HEK293 (cell line): ENCODE results near the gene FXR1.

ENCODE experiments used
- HOXA7 ChIP-seq: sonication (generic); formaldehyde crosslinking; IDR thresholded peaks from 2 replicates; pipeline ENCODE4 v1.8.1; 2022; ENCODE audit warnings: missing genetic modification reagents, borderline replicate concordance
- KLF1 ChIP-seq: fragments of 450-650 bp; formaldehyde crosslinking; IDR thresholded peaks from 2 replicates; pipeline ENCODE4 v1.5.1; 2016; ENCODE audit warnings: missing biosample characterization, missing genetic modification characterization
- ZBTB17 ChIP-seq: fragments of 450-650 bp; formaldehyde crosslinking; IDR thresholded peaks from 2 replicates; pipeline ENCODE4 v1.5.1; 2016; ENCODE audit warnings: missing biosample characterization, missing genetic modification characterization
- ZBTB21 ChIP-seq: fragments of 450-650 bp; formaldehyde crosslinking; IDR thresholded peaks from 2 replicates; pipeline ENCODE4 v1.5.1; 2017; ENCODE audit warnings: missing biosample characterization, missing genetic modification characterization
- ZFHX2 ChIP-seq: fragments of 450-650 bp; formaldehyde crosslinking; conservative IDR thresholded peaks from 2 replicates; pipeline ENCODE4 v1.5.1; 2016; ENCODE audit warnings: missing biosample characterization, missing genetic modification characterization
- ZNF16 ChIP-seq: fragments of 450-650 bp; formaldehyde crosslinking; IDR thresholded peaks from 2 replicates; pipeline ENCODE4 v1.5.1; 2016; ENCODE audit warnings: low read depth, missing biosample characterization, missing genetic modification characterization
- ZNF2 ChIP-seq: fragments of 450-650 bp; formaldehyde crosslinking; IDR thresholded peaks from 2 replicates; pipeline ENCODE4 v1.5.1; 2016; ENCODE audit warnings: missing biosample characterization, missing genetic modification characterization
- ZNF221 ChIP-seq: fragments of 450-650 bp; formaldehyde crosslinking; IDR thresholded peaks from 2 replicates; pipeline ENCODE4 v1.5.1; 2017; ENCODE audit warnings: missing biosample characterization, missing genetic modification characterization, borderline replicate concordance
- ZNF266 ChIP-seq: fragments of 450-650 bp; formaldehyde crosslinking; IDR thresholded peaks from 2 replicates; pipeline ENCODE4 v1.5.1; 2016; ENCODE audit warnings: missing biosample characterization, missing genetic modification characterization, low read depth
- ZNF302 ChIP-seq: fragments of 450-650 bp; formaldehyde crosslinking; IDR thresholded peaks from 2 replicates; pipeline ENCODE4 v1.5.1; 2016; ENCODE audit warnings: missing biosample characterization, missing genetic modification characterization, low read depth
- ZNF324 ChIP-seq: fragments of 450-650 bp; formaldehyde crosslinking; IDR thresholded peaks from 2 replicates; pipeline ENCODE4 v1.5.1; 2016; ENCODE audit warnings: missing biosample characterization, missing genetic modification characterization
- ZNF394 ChIP-seq: fragments of 450-650 bp; formaldehyde crosslinking; IDR thresholded peaks from 2 replicates; pipeline ENCODE4 v1.5.1; 2016; ENCODE audit warnings: missing biosample characterization, missing genetic modification characterization, mild to moderate bottlenecking, moderate library complexity, borderline replicate concordance
- ZNF426 ChIP-seq: fragments of 450-650 bp; formaldehyde crosslinking; IDR thresholded peaks from 2 replicates; pipeline ENCODE4 v1.5.1; 2017; ENCODE audit warnings: missing biosample characterization, missing genetic modification characterization, mild to moderate bottlenecking, inconsistent platforms, moderate library complexity
- ZNF433 ChIP-seq: fragments of 450-650 bp; formaldehyde crosslinking; IDR thresholded peaks from 2 replicates; pipeline ENCODE4 v1.5.1; 2016; ENCODE audit warnings: missing biosample characterization, missing genetic modification characterization, low read depth
- ZNF510 ChIP-seq: fragments of 450-650 bp; formaldehyde crosslinking; IDR thresholded peaks from 2 replicates; pipeline ENCODE4 v1.5.1; 2018; ENCODE audit warnings: mild to moderate bottlenecking, missing genetic modification characterization, missing biosample characterization; ENCODE audit not compliant: insufficient replicate concordance
- ZNF530 ChIP-seq: fragments of 450-650 bp; formaldehyde crosslinking; IDR thresholded peaks from 2 replicates; pipeline ENCODE4 v1.5.1; 2016; ENCODE audit warnings: low read depth, missing biosample characterization, missing genetic modification characterization
- ZNF548 ChIP-seq: fragments of 450-650 bp; formaldehyde crosslinking; IDR thresholded peaks from 2 replicates; pipeline ENCODE4 v1.5.1; 2016; ENCODE audit warnings: missing biosample characterization, missing genetic modification characterization
- ZNF549 ChIP-seq: fragments of 450-650 bp; IDR thresholded peaks from 2 replicates; pipeline ENCODE4 v1.5.1; 2018; ENCODE audit warnings: missing biosample characterization, missing genetic modification characterization, mild to moderate bottlenecking, inconsistent platforms, moderate library complexity
- ZNF664 ChIP-seq: fragments of 450-650 bp; formaldehyde crosslinking; IDR thresholded peaks from 2 replicates; pipeline ENCODE4 v1.5.1; 2016; ENCODE audit warnings: missing biosample characterization, missing genetic modification characterization
- ZNF776 ChIP-seq: fragments of 450-650 bp; formaldehyde crosslinking; IDR thresholded peaks from 2 replicates; pipeline ENCODE4 v1.5.0; 2017; ENCODE audit warnings: missing biosample characterization, missing genetic modification characterization, borderline replicate concordance
- ZNF785 ChIP-seq: fragments of 450-650 bp; formaldehyde crosslinking; IDR thresholded peaks from 2 replicates; pipeline ENCODE4 v1.5.1; 2016; ENCODE audit warnings: missing biosample characterization, missing genetic modification characterization
- ZNF843 ChIP-seq: fragments of 450-650 bp; formaldehyde crosslinking; IDR thresholded peaks from 2 replicates; pipeline ENCODE4 v1.5.1; 2016; ENCODE audit warnings: missing biosample characterization, missing genetic modification characterization
- ZSCAN16 ChIP-seq: fragments of 450-650 bp; formaldehyde crosslinking; IDR thresholded peaks from 2 replicates; pipeline ENCODE4 v1.5.1; 2016; ENCODE audit warnings: missing biosample characterization, missing genetic modification characterization
- TF ChIP-seq, protein P1 (sequence below): fragments of 450-650 bp; formaldehyde crosslinking; IDR thresholded peaks from 2 replicates; pipeline ENCODE4 v1.5.1; 2016; ENCODE audit warnings: missing biosample characterization, missing genetic modification characterization
- TF ChIP-seq, protein P2 (sequence below): fragments of 450-650 bp; formaldehyde crosslinking; IDR thresholded peaks from 2 replicates; pipeline ENCODE4 v1.5.1; 2016; ENCODE audit warnings: missing biosample characterization, missing genetic modification characterization
- TF ChIP-seq, protein P3 (sequence below): fragments of 450-650 bp; formaldehyde crosslinking; IDR thresholded peaks from 2 replicates; pipeline ENCODE4 v1.5.1; 2016; ENCODE audit warnings: missing biosample characterization, missing genetic modification characterization
- TF ChIP-seq, protein P4 (sequence below): fragments of 450-650 bp; formaldehyde crosslinking; IDR thresholded peaks from 2 replicates; pipeline ENCODE4 v1.5.1; 2016; ENCODE audit warnings: missing biosample characterization, missing genetic modification characterization
- TF ChIP-seq, protein P5 (sequence below): fragments of 450-650 bp; formaldehyde crosslinking; IDR thresholded peaks from 2 replicates; pipeline ENCODE4 v1.5.1; 2016; ENCODE audit warnings: missing biosample characterization, missing genetic modification characterization

The FXR1 gene

DNA sequence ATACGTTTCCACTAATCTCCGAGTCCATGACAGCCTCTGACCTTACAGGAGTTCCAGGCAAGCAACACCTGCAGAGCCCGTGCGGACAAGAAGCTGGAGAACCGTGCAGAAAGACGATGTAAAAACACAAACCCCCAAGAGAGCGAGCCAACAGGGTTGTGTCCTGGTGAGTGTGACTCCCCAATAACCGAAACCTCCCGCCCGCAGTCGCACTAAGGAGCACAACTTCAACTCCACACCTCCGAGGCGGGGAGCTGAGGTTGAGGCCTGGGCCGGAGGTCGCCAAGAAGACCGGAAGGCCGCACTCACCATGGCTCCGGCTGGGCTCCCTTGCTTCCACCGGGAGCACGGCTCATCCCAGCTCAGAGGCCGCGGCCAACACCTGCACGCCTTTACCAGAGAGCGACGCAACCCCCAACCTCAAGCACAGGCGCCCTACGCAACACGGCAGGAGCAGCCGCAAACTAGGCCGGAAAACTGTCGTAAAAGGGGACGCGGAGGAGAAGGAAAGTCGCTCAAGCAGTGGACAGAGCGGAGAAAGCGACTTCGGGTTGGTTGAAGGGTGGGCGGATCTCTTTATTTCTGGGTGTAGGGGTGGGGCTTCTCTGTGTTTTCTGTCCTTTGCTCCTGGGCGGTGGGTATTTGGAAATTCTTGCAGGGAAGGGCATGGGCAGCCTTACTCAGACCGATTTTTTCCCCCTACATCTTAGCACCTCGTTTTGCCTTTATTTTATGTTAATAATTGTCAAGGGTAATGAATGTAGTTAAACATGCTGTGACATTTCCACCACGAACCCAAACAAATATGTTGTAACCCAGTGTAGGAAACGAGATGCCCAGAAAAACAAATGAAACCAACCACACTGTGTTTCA lies 77.1 kb downstream of the FXR1 start, which contains the start of gene DNAJC19 (continued):
- TF ChIP-seq ZNF394 (tag by site-specific recombination): no peak
- peak; percentile 61; the same call in 1 of the 2 replicates for TF ChIP-seq ZNF2 (tag by site-specific recombination)
- peak; percentile 74 for TF ChIP-seq ZBTB17
- TF ChIP-seq ZNF16: no peak
- TF ChIP-seq ZNF548 (tag by site-specific recombination): no peak
- no peak for TF ChIP-seq ZNF530 (tag by site-specific recombination)
- no peak for TF ChIP-seq ZNF426
- TF ChIP-seq ZNF266 (tag by site-specific recombination): no peak
- TF ChIP-seq, protein P1, sequence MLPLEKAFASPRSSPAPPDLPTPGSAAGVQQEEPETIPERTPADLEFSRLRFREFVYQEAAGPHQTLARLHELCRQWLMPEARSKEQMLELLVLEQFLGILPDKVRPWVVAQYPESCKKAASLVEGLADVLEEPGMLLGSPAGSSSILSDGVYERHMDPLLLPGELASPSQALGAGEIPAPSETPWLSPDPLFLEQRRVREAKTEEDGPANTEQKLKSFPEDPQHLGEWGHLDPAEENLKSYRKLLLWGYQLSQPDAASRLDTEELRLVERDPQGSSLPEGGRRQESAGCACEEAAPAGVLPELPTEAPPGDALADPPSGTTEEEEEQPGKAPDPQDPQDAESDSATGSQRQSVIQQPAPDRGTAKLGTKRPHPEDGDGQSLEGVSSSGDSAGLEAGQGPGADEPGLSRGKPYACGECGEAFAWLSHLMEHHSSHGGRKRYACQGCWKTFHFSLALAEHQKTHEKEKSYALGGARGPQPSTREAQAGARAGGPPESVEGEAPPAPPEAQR (tag by site-specific recombination): no peak
- TF ChIP-seq ZNF664 (tag by site-specific recombination): no peak
- TF ChIP-seq, protein P2, sequence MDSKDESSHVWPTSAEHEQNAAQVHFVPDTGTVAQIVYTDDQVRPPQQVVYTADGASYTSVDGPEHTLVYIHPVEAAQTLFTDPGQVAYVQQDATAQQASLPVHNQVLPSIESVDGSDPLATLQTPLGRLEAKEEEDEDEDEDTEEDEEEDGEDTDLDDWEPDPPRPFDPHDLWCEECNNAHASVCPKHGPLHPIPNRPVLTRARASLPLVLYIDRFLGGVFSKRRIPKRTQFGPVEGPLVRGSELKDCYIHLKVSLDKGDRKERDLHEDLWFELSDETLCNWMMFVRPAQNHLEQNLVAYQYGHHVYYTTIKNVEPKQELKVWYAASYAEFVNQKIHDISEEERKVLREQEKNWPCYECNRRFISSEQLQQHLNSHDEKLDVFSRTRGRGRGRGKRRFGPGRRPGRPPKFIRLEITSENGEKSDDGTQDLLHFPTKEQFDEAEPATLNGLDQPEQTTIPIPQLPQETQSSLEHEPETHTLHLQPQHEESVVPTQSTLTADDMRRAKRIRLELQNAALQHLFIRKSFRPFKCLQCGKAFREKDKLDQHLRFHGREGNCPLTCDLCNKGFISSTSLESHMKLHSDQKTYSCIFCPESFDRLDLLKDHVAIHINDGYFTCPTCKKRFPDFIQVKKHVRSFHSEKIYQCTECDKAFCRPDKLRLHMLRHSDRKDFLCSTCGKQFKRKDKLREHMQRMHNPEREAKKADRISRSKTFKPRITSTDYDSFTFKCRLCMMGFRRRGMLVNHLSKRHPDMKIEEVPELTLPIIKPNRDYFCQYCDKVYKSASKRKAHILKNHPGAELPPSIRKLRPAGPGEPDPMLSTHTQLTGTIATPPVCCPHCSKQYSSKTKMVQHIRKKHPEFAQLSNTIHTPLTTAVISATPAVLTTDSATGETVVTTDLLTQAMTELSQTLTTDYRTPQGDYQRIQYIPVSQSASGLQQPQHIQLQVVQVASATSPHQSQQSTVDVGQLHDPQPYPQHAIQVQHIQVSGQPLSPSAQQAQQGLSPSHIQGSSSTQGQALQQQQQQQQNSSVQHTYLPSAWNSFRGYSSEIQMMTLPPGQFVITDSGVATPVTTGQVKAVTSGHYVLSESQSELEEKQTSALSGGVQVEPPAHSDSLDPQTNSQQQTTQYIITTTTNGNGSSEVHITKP (tag by site-specific recombination): peak; percentile 94
- TF ChIP-seq ZNF785: no peak
- TF ChIP-seq ZNF510: no peak
- peak; percentile 68 for TF ChIP-seq ZFHX2
- TF ChIP-seq ZNF549 (tag by site-specific recombination): no peak
- no peak for TF ChIP-seq ZNF302 (tag by site-specific recombination)
- no peak for TF ChIP-seq ZNF221 (tag by site-specific recombination)
- TF ChIP-seq ZNF433 (tag by site-specific recombination): no peak
- no peak for TF ChIP-seq ZNF843
- TF ChIP-seq, protein P3, sequence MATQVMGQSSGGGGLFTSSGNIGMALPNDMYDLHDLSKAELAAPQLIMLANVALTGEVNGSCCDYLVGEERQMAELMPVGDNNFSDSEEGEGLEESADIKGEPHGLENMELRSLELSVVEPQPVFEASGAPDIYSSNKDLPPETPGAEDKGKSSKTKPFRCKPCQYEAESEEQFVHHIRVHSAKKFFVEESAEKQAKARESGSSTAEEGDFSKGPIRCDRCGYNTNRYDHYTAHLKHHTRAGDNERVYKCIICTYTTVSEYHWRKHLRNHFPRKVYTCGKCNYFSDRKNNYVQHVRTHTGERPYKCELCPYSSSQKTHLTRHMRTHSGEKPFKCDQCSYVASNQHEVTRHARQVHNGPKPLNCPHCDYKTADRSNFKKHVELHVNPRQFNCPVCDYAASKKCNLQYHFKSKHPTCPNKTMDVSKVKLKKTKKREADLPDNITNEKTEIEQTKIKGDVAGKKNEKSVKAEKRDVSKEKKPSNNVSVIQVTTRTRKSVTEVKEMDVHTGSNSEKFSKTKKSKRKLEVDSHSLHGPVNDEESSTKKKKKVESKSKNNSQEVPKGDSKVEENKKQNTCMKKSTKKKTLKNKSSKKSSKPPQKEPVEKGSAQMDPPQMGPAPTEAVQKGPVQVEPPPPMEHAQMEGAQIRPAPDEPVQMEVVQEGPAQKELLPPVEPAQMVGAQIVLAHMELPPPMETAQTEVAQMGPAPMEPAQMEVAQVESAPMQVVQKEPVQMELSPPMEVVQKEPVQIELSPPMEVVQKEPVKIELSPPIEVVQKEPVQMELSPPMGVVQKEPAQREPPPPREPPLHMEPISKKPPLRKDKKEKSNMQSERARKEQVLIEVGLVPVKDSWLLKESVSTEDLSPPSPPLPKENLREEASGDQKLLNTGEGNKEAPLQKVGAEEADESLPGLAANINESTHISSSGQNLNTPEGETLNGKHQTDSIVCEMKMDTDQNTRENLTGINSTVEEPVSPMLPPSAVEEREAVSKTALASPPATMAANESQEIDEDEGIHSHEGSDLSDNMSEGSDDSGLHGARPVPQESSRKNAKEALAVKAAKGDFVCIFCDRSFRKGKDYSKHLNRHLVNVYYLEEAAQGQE (tag by site-specific recombination): no peak
- TF ChIP-seq, protein P4, sequence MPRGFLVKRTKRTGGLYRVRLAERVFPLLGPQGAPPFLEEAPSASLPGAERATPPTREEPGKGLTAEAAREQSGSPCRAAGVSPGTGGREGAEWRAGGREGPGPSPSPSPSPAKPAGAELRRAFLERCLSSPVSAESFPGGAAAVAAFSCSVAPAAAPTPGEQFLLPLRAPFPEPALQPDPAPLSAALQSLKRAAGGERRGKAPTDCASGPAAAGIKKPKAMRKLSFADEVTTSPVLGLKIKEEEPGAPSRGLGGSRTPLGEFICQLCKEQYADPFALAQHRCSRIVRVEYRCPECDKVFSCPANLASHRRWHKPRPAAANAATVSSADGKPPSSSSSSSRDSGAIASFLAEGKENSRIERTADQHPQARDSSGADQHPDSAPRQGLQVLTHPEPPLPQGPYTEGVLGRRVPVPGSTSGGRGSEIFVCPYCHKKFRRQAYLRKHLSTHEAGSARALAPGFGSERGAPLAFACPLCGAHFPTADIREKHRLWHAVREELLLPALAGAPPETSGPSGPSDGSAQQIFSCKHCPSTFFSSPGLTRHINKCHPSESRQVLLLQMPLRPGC (tag by site-specific recombination): no peak
- no peak for TF ChIP-seq ZBTB21 (tag by site-specific recombination)
- TF ChIP-seq HOXA7 (CRISPR knock-in tag): no peak
- 0 out of 2 replicates have a peak, but pooled peaks have one; percentile 47 for TF ChIP-seq ZNF324 (tag by site-specific recombination)
- TF ChIP-seq ZSCAN16 (tag by site-specific recombination): no peak
- no peak for TF ChIP-seq ZNF776 (tag by site-specific recombination)
- no peak for TF ChIP-seq KLF1 (tag by site-specific recombination)
- TF ChIP-seq, protein P5, sequence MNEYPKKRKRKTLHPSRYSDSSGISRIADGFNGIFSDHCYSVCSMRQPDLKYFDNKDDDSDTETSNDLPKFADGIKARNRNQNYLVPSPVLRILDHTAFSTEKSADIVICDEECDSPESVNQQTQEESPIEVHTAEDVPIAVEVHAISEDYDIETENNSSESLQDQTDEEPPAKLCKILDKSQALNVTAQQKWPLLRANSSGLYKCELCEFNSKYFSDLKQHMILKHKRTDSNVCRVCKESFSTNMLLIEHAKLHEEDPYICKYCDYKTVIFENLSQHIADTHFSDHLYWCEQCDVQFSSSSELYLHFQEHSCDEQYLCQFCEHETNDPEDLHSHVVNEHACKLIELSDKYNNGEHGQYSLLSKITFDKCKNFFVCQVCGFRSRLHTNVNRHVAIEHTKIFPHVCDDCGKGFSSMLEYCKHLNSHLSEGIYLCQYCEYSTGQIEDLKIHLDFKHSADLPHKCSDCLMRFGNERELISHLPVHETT (tag by site-specific recombination): no peak
